NCI-H82 treated with DMSO at 0.1 percent for 48 hours (cell line): Measurements from ENCODE around the gene XPO1.
A peak's percentile ranks its signal among the peaks of the same experiment; 100 is the strongest.
"Not testable (repeated sequence)": the region's sequence is repeated elsewhere in the genome, so short reads cannot be mapped to it uniquely, and the experiment has no call there.

Experiments used
- DNase-seq: peaks from one replicate; lab custom pipeline; 2025; ENCODE audit not compliant: unreplicated experiment; lab: John Stamatoyannopoulos, UW

Gene XPO1, protein sequence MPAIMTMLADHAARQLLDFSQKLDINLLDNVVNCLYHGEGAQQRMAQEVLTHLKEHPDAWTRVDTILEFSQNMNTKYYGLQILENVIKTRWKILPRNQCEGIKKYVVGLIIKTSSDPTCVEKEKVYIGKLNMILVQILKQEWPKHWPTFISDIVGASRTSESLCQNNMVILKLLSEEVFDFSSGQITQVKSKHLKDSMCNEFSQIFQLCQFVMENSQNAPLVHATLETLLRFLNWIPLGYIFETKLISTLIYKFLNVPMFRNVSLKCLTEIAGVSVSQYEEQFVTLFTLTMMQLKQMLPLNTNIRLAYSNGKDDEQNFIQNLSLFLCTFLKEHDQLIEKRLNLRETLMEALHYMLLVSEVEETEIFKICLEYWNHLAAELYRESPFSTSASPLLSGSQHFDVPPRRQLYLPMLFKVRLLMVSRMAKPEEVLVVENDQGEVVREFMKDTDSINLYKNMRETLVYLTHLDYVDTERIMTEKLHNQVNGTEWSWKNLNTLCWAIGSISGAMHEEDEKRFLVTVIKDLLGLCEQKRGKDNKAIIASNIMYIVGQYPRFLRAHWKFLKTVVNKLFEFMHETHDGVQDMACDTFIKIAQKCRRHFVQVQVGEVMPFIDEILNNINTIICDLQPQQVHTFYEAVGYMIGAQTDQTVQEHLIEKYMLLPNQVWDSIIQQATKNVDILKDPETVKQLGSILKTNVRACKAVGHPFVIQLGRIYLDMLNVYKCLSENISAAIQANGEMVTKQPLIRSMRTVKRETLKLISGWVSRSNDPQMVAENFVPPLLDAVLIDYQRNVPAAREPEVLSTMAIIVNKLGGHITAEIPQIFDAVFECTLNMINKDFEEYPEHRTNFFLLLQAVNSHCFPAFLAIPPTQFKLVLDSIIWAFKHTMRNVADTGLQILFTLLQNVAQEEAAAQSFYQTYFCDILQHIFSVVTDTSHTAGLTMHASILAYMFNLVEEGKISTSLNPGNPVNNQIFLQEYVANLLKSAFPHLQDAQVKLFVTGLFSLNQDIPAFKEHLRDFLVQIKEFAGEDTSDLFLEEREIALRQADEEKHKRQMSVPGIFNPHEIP (N-terminal part only)

DNA sequence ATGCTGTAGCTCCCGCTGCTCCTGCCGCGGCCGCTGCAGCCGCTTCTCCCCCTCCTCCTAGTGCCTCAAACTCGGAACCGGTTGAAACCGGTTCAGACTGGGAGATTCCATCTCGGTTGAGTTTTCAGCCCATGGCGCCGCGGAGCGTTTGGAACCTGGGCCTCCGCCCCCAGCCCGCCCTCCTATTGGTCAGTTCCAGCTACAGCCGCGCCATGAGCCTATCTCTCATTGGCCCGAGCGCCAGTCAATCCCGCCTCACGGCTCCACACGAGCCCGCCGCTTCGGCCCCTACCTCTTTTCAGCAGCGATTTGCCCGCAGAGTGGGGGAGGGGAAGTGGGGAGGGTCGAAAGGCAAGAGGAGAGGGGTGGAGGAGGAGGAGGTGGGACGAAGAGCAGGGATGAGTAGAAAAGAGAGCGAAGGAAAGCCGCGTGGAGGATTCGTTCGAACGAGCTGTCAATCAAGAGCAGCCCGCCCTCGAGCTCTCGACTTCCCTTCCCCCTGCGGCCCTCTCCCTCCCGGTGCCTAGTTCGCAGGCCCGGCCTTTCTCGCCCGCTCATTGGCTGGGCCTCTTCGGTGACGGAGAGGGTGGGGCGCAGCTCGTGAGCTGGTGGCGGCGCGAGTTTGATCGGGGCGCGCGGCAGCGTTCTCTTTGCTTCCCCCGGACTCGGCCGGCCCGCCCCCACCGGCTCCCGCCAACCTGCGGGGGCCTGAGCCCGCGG, at the start of gene XPO1:
Gene XPO1 (minus strand): TSS at position 157 of the 720 bp plus-strand sequence. CDS start 4,459 bp downstream, outside the sequence.
- DNase-seq = peak; percentile 100

DNA sequence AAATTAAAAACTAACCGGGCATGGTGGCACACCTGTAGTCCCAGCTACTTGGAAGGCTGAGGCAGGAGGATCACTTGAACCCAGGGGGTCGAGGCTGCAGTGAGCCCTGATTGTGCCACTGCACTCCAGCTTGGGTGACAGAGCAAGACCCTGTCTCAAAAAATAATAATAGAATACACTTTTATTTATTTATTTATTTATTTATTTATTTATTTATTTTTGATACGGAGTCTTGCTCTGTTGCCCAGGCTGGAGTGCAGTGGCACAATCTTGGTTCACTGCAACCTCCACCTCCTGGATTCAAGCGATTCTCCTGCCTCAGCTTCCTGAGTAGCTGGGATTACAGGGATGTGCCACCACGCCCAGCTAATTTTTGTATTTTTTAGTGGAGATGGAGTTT, 48.8 kb upstream of the XPO1 start:
- not testable (repeated sequence) for DNase-seq

DNA sequence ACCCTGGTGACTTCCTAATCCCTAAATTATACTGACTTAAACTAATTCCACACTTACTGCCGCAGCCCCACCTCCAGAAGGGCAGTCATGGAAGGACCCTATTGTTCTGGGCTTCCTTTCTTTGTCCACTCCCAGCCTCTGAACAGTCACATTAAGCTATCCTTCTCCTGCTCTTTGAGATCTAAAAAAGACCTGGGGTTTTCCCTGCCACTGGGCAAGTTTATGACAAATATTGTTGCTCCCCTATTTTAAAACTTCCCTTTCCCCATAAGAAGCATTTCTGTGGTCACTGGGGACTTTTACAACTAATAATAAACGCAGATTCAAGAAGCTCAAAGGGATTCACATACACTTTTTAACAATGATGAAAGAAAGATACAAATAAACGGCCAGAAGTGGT, 47.2 kb upstream of the XPO1 start:
- no peak for DNase-seq

- DNase-seq = not testable (repeated sequence)
Measured at GRCh38 chr2:61584368-61584767, 46.2 kb upstream of the XPO1 start.

GRCh38 chr2:61582165-61582564, 44.0 kb upstream of the XPO1 start:
- DNase-seq = no peak

DNA sequence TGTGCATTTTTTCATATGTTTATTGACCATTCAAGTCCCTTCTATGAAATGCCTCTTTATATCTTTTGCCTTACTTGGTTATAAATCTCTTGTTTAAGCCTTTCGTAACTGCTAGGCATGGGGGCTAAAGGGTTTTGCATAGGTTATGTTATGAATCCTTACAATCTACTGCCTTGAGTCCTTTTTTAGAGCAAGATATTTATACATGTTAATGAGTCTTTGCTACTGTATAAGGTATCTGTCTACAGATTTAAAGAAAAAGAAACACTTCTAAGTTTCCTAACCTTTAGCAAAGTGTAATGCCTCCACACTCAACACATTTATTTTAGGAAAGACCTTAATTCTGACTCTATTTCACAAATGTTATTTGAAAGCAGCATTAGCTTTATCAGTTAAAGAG, 43.6 kb upstream of the XPO1 start:
- DNase-seq = no peak

DNA sequence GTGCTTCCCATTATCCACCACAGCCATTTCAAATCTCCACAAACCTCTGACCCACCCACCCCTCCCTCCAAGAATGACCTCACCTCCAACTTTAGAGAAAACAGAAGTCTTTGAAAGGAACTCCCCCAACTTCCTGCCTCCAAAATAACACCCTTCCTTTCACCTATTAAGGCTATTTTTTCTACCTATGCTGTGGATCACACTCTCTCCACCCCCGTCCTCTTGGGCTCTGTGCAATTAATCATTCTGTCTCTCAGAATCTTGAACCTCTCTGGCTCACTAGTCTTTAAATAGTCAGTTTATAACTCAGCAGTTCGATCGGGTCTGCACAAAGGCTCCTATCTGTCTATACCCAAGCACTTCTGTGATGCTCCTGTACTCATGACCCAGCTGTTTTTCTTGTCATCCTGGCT, 37.3 kb upstream of the XPO1 start:
- no peak for DNase-seq

- DNase-seq = no peak
Measured at GRCh38 chr2:61566566-61566965, 28.4 kb upstream of the XPO1 start.

GRCh38 chr2:61562615-61563014, 24.5 kb upstream of the XPO1 start:
- no peak for DNase-seq

- no peak for DNase-seq
Measured at GRCh38 chr2:61558160-61558559, 20.0 kb upstream of the XPO1 start.

DNA sequence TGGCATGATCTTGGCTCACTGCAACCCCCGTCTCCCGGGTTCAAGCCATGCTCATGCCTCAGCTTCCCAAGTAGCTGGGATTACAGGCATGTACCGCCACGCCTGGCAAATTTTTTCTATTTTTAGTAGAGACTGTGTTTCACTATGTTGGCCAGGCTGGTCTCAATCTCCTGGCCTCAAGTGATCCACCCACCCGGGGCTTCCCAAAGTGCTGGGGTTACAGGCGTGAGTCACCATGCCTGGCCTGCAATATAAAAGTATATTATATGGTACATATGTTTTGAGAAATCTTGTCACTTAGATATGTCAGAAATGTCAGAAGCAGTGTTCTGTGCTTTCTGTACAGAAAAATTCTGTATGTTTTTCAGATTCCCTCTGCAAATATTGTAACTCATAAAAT, 19.2 kb upstream of the XPO1 start:
- DNase-seq = no peak

- DNase-seq = no peak
Measured at GRCh38 chr2:61554604-61555003, 16.4 kb upstream of the XPO1 start.

- no peak for DNase-seq
Measured at GRCh38 chr2:61550375-61551209, 12.4 kb upstream of the XPO1 start.

- peak; percentile 58 for DNase-seq
Measured at GRCh38 chr2:61549546-61549945, 11.4 kb upstream of the XPO1 start.

GRCh38 chr2:61543062-61543461, 4.9 kb upstream of the XPO1 start:
- DNase-seq = no peak

- DNase-seq = not testable (repeated sequence)
Measured at GRCh38 chr2:61540167-61540566, 2.0 kb upstream of the XPO1 start.

GRCh38 chr2:61538920-61539520, 864 bp upstream of the XPO1 start:
- peak; percentile 53 for DNase-seq

DNA sequence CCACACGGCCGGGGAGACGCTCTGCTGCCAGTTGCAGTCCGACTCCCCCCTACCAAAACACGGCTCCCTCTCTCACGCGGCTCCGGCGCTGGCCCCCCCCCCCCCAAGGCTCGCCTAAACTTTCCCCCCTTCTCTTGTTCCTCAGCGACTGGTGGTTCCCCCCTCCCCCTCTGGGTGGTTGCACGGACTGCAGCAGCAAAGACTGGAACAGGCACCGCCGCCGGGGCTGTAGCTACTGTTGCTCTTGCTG, 281 bp downstream of the XPO1 start:
- no peak for DNase-seq

GRCh38 chr2:61537277-61537949, 743 bp downstream of the XPO1 start:
- DNase-seq = no peak
